Activated T-helper 1 cell treated with anti-CD3 and anti-CD28 coated beads, Interleukin-12 subunit alpha, Interleukin-12 subunit beta, Interleukin-2, Interleukin-4 antibody, amounts not matched to agents 30 ng/mL and 10 ng/mL and 1 ng/mL, durations not matched to agents 14 hours and 24 hours and 36 hours (primary cell): Measurements from ENCODE around the gene CEND1. TPM values are rescaled to one million over a fixed set of nuclear protein-coding genes. Genes with fewer than 3 reads are reported as not detected.

Experiments
- DNase-seq: peaks from one replicate; pipeline ENCODE4 v3.0.0; 2021; ENCODE audit warnings: low spot score
- H3K27ac Mint-ChIP-seq: one replicate; pipeline ENCODE4 v1.8.0; 2021; ENCODE audit warnings: mild to moderate bottlenecking, mixed read lengths
- H3K27me3 Mint-ChIP-seq: one replicate; pipeline ENCODE4 v1.8.0; 2022; ENCODE audit warnings: mild to moderate bottlenecking, moderate library complexity, mixed read lengths; ENCODE audit not compliant: insufficient read depth
- H3K36me3 Mint-ChIP-seq: one replicate; pipeline ENCODE4 v1.8.0; 2021; ENCODE audit warnings: low read depth, mixed read lengths
- H3K4me1 Mint-ChIP-seq: one replicate; pipeline ENCODE4 v1.8.0; 2021; ENCODE audit warnings: low read depth, mixed read lengths
- H3K4me3 Mint-ChIP-seq: one replicate; pipeline ENCODE4 v1.8.0; 2021; ENCODE audit warnings: mild to moderate bottlenecking, moderate library complexity, mixed read lengths
- H3K9me3 Mint-ChIP-seq: one replicate; pipeline ENCODE4 v1.8.0; 2021; ENCODE audit warnings: mixed read lengths
- intact Hi-C: fragments of 100-400 bp; cut with micrococcal nuclease; formaldehyde crosslinking; loops from one replicate; pipeline ENCODE4 v1.15.1; 2024
- total RNA-seq: library from RNA; stranded (reverse); gene quantifications from 2 replicates; pipeline ENCODE4 v1.2.3, GENCODE V29; 2022

Gene CEND1
- total RNA-seq, 1 donor from 2014 or later = 7.1 TPM

DNA sequence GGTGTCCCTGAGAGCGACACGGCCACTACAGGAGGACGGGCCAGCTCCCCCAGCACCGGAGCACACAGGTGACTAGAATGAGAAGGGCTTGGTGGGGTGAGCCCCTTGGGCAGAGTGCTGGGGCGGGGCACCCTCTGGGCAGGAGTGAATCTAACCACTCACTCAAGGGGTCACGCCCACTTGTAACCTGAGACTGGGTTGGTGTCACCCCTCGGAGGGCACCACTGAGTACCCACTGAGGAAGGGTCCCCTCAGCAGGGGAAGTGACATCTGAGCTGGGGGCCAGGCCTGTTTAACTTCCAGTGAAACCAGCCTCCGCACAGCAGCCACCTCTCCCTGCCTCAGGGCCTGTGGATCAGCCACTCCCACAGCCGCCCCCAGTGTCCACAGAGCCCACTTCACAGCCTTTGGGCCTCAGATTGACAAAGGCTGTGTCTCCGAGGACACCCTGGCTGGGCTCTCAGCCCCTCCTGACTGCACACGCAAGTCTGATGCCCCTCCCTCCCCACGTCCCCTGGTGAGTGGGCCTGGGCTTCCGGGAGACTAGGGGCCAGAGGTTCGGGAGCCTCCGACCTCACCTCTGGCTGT lies 18.2 kb downstream of the CEND1 start:
- H3K4me1 Mint-ChIP-seq = peaks cover 10% of the 10 kb centered on the region
- intact Hi-C loops = no loop called here
- H3K9me3 Mint-ChIP-seq = no peaks in the 10 kb centered on the region
- no peaks in the 10 kb centered on the region for H3K27me3 Mint-ChIP-seq
- no peak overlapping the region for H3K4me3 Mint-ChIP-seq
- no peaks in the 10 kb centered on the region for H3K36me3 Mint-ChIP-seq
- no peak for DNase-seq
- no peak overlapping the region for H3K27ac Mint-ChIP-seq

- H3K4me3 Mint-ChIP-seq = no peak overlapping the region
- H3K27me3 Mint-ChIP-seq = no peaks in the 10 kb centered on the region
- H3K4me1 Mint-ChIP-seq = peaks cover 15% of the 10 kb centered on the region
- intact Hi-C loops = no loop called here
- no peak overlapping the region for H3K27ac Mint-ChIP-seq
- no peaks in the 10 kb centered on the region for H3K9me3 Mint-ChIP-seq
- H3K36me3 Mint-ChIP-seq = peaks cover 5% of the 10 kb centered on the region
- DNase-seq = no peak
Observed at GRCh38 chr11:770642-771616, 19.0 kb downstream of the CEND1 start.

GRCh38 chr11:769887-770641 lies 19.8 kb downstream of the CEND1 start:
- intact Hi-C loops = no loop called here

GRCh38 chr11:767238-767637 lies 22.7 kb downstream of the CEND1 start:
- H3K36me3 Mint-ChIP-seq = peaks cover 20% of the 10 kb centered on the region
- no peak for DNase-seq
- no peaks in the 10 kb centered on the region for H3K9me3 Mint-ChIP-seq
- H3K27me3 Mint-ChIP-seq = no peaks in the 10 kb centered on the region
- intact Hi-C loops = no loop called here
- H3K27ac Mint-ChIP-seq = no peak overlapping the region
- no peak overlapping the region for H3K4me3 Mint-ChIP-seq
- peaks cover 8% of the 10 kb centered on the region for H3K4me1 Mint-ChIP-seq

More at GRCh38 chr11:769887-770641, 19.8 kb downstream of the CEND1 start:
- Mint-ChIP-seq H3K9me3 (no peaks in the 10 kb centered on the region), H3K27ac (no peak overlapping the region), H3K4me1 (peaks cover 8% of the 10 kb centered on the region), H3K27me3 (no peaks in the 10 kb centered on the region), H3K4me3 (no peak overlapping the region), H3K36me3 (peaks cover 8% of the 10 kb centered on the region)
- no peak for DNase-seq

- DNase-seq = no peak
- Mint-ChIP-seq H3K27ac (no peak overlapping the region), H3K9me3 (no peaks in the 10 kb centered on the region), H3K4me1 (peaks cover 8% of the 10 kb centered on the region), H3K4me3 (no peak overlapping the region), H3K27me3 (no peaks in the 10 kb centered on the region), H3K36me3 (peaks cover 20% of the 10 kb centered on the region)
- intact Hi-C loops = no loop called here
Observed at GRCh38 chr11:766936-767210, 23.0 kb downstream of the CEND1 start.

- Mint-ChIP-seq H3K4me1 (peaks cover 8% of the 10 kb centered on the region), H3K4me3 (no peak overlapping the region), H3K36me3 (peaks cover 25% of the 10 kb centered on the region), H3K27ac (no peak overlapping the region), H3K9me3 (no peaks in the 10 kb centered on the region), H3K27me3 (no peaks in the 10 kb centered on the region)
- DNase-seq = no peak
- intact Hi-C loops = no loop called here
Observed at GRCh38 chr11:766106-766935, 23.6 kb downstream of the CEND1 start.

GRCh38 chr11:765802-766091 lies 24.1 kb downstream of the CEND1 start:
- Mint-ChIP-seq H3K27ac (no peak overlapping the region), H3K4me1 (peaks cover 8% of the 10 kb centered on the region), H3K4me3 (no peak overlapping the region), H3K36me3 (peaks cover 26% of the 10 kb centered on the region), H3K27me3 (no peaks in the 10 kb centered on the region), H3K9me3 (no peaks in the 10 kb centered on the region)
- intact Hi-C loops = loop anchor here (1.0 kb wide), 1 partner anchor 37 kb away; no protein-coding TSS in a partner anchor
- no peak for DNase-seq

GRCh38 chr11:765025-765801 lies 24.7 kb downstream of the CEND1 start:
- intact Hi-C loops = loop anchor here (1.0 kb wide), 1 partner anchor 37 kb away; no protein-coding TSS in a partner anchor
- H3K27me3 Mint-ChIP-seq = no peaks in the 10 kb centered on the region
- peaks cover 10% of the 10 kb centered on the region for H3K4me1 Mint-ChIP-seq
- DNase-seq = peak; percentile 45
- H3K36me3 Mint-ChIP-seq = peaks cover 28% of the 10 kb centered on the region
- H3K27ac Mint-ChIP-seq = no peak overlapping the region
- no peak overlapping the region for H3K4me3 Mint-ChIP-seq
- no peaks in the 10 kb centered on the region for H3K9me3 Mint-ChIP-seq

GRCh38 chr11:764322-765024 lies 25.4 kb downstream of the CEND1 start:
- Mint-ChIP-seq H3K9me3 (no peaks in the 10 kb centered on the region), H3K27ac (no peak overlapping the region), H3K4me3 (no peak overlapping the region), H3K27me3 (no peaks in the 10 kb centered on the region), H3K36me3 (peaks cover 32% of the 10 kb centered on the region), H3K4me1 (peaks cover 14% of the 10 kb centered on the region)
- DNase-seq = no peak
- intact Hi-C loops = loop anchor here (1.0 kb wide), 1 partner anchor 36 kb away; no protein-coding TSS in a partner anchor

DNA sequence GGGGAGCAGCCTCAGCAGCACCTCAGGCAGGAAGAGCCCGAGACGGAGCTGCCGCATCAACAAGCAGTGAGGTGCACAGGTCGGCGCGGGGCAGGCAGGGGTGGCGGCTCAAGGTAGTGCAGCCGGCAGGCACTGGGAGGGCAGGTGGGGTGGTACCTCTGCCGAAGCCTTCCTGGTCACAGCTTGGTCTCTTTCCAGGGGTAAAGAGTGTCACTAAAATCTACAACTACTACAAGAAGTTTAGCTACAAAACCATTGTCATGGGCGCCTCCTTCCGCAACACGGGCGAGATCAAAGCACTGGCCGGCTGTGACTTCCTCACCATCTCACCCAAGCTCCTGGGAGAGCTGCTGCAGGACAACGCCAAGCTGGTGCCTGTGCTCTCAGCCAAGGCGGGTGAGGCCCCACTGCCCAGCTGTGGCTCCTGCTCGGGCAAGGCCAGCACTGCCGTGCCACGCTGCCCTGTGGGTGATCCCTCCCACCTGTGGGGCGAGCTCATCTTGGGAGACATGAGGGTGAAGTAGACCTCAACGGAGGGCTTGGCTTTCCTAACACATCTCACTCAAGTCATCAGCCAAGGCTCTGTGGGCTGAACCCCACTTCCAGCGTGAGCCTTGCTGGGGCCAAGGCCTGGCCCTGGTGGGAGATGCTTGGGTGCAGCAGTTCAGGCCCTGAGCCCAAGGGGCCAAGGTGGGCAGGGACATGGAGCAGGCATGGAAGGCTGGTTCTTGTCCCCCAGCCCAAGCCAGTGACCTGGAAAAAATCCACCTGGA lies 26.2 kb downstream of the CEND1 start:
- peaks cover 14% of the 10 kb centered on the region for H3K4me1 Mint-ChIP-seq
- DNase-seq = no peak
- no peaks in the 10 kb centered on the region for H3K27me3 Mint-ChIP-seq
- H3K36me3 Mint-ChIP-seq = peaks cover 32% of the 10 kb centered on the region
- no peaks in the 10 kb centered on the region for H3K9me3 Mint-ChIP-seq
- intact Hi-C loops = no loop called here
- no peak overlapping the region for H3K4me3 Mint-ChIP-seq
- H3K27ac Mint-ChIP-seq = no peak overlapping the region

DNA sequence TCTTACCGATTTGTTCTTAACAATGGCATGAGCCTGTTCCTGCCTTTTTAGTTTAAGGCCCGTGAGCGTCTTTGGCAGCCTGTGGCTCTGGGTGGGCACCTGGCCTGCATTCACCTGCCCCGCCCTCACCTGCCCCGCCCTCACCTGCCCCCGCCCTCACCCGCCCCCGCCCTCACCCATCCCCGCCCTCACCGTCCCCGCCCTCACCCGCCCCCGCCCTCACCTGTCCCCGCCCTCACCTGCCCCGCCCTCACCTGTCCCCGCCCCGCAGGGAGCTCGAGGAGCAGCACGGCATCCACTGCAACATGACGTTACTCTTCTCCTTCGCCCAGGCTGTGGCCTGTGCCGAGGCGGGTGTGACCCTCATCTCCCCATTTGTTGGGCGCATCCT lies 26.8 kb downstream of the CEND1 start:
- no peak overlapping the region for H3K4me3 Mint-ChIP-seq
- no peak for DNase-seq
- no peaks in the 10 kb centered on the region for H3K9me3 Mint-ChIP-seq
- H3K36me3 Mint-ChIP-seq = peaks cover 34% of the 10 kb centered on the region
- intact Hi-C loops = no loop called here
- no peaks in the 10 kb centered on the region for H3K27me3 Mint-ChIP-seq
- peaks cover 14% of the 10 kb centered on the region for H3K4me1 Mint-ChIP-seq
- H3K27ac Mint-ChIP-seq = no peak overlapping the region
